ENCODE results near the gene CALHM5. TPM values are rescaled to one million over a fixed set of nuclear protein-coding genes. Genes with fewer than 3 reads are reported as not detected.

CALHM5 gene
- total RNA-seq, 1 donor from 2014 or later, result 2.2 TPM

DNA sequence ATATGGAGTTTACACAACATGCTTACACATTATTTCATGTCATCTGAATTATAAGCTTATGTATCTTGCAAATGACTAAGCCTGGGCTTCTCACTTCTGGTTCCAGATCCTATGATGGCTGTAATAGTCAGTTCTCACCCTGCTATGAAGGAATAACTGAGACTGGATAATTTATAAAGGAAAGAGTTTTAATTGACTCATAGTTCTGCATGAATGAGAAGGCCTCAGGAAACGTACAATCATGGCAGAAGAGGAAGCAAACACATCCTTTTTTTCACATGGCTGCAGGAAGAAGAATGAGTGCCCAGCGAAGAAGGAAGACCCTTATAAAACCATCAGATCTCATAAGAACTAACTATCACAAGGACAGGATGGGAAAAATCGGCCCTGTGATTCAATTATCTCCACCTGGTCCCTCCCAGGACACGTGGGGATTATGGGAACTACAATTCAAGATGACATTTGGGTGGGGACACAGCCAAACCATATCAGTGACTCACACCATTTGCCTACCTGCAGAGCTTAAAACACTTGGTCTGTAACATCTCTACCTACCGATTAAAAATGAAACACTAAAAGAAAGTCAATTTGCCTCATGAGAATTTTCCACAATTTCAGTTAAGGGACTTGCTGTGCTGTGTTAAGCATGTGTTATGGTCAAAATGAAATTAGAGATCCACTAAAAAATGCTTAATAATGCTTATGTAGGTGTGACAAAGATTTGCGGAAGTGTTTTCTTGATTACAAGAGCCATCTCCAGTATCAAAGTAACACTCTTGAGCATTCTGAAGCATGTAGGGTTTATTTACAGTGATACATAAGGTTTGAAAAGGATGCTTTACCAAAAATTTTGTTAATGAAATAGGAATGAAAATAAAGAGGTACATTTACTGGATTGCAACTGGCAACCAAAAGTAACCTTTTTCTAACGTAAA, 57.6 kb downstream of the CALHM5 start:
- Histone ChIP-seq H3K9me3 (no peaks in the 10 kb centered on the region), H3K27ac (no peak overlapping the region), H3K36me3 (no peaks in the 10 kb centered on the region), H3K4me3 (no peak overlapping the region), H3K27me3 (no peaks in the 10 kb centered on the region), H3K4me1 (peaks cover 35% of the 10 kb centered on the region)
- DNase-seq (ENCODE audit: extremely low spot score in 2 of 2), result no peak
- intact Hi-C loops (cut with DNase I), result no loop called here
- no peak for TF ChIP-seq POLR2A (IDR thresholded peaks at IDR 0.05)
- TF ChIP-seq, protein P1, sequence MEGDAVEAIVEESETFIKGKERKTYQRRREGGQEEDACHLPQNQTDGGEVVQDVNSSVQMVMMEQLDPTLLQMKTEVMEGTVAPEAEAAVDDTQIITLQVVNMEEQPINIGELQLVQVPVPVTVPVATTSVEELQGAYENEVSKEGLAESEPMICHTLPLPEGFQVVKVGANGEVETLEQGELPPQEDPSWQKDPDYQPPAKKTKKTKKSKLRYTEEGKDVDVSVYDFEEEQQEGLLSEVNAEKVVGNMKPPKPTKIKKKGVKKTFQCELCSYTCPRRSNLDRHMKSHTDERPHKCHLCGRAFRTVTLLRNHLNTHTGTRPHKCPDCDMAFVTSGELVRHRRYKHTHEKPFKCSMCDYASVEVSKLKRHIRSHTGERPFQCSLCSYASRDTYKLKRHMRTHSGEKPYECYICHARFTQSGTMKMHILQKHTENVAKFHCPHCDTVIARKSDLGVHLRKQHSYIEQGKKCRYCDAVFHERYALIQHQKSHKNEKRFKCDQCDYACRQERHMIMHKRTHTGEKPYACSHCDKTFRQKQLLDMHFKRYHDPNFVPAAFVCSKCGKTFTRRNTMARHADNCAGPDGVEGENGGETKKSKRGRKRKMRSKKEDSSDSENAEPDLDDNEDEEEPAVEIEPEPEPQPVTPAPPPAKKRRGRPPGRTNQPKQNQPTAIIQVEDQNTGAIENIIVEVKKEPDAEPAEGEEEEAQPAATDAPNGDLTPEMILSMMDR (IDR thresholded peaks at IDR 0.05), result no peak
- TF ChIP-seq POLR2AphosphoS5 (IDR thresholded peaks at IDR 0.05; ENCODE audit: insufficient read depth in 1 of 2, low read depth in 1 of 2), result no peak

DNA sequence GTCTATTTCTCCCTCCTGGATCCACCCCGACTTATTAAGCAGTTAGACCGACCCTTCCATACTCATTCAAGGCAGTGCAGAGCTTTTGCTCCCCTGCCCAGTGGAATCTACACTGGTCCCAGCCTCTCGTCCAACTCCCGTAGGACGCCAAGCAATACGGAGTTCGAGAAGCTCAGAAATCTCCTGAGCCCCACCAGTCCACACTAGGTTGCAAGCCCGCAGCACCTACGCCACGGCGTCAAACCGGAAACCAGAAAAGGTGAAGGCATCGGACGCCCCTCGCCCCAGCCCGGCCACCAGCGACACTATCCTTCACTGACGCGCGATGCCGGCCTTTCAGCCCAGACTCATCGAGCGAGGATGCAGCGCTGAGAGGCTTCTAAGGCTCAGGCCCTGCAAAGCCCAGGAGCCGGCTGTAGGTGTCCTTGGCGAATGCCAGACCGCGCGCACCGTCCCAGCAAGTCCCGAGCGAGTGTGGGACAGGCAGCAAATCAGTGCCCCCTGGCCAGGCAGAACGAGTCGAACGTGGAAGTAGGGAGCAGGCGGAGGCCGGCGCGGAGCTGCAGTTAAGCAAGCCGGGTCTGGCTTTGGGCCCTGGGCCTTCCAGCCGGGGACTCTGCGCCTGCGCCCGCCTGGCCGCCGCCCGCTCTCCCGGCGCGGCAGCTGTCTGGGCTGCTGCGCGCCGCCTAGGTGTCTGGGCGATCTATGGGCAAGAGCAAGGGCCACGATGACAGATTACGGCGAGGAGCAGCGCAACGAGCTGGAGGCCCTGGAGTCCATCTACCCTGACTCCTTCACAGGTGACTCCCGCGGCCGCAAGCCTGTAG, 59.6 kb downstream of the CALHM5 start, which contains the start of gene RWDD1:
Gene RWDD1, plus strand, starts transcription at position 649 of the 827 bp plus-strand sequence. Its CDS starts 79 bp downstream, at position 728.
- DNase-seq (ENCODE audit: extremely low spot score in 2 of 2), result peak; percentile 98 to 99
- TF ChIP-seq, protein P1 (IDR thresholded peaks at IDR 0.05), result peak in 1 of 3 experiments; percentile 26
- peak in 1 of 2 donors; percentile 47 for TF ChIP-seq POLR2A (IDR thresholded peaks at IDR 0.05)
- TF ChIP-seq POLR2AphosphoS5 (IDR thresholded peaks at IDR 0.05; ENCODE audit: insufficient read depth in 1 of 2, low read depth in 1 of 2), result peak; percentile 77 to 90
- intact Hi-C loops (cut with DNase I), result no loop called here
- no peaks in the 10 kb centered on the region for H3K9me3 ChIP-seq
- H3K36me3 ChIP-seq, result peaks cover 0 to 6% of the 10 kb centered on the region in 2 donors
- H3K4me3 ChIP-seq, result peak within 1 kb of the TSS; percentile 93 to 94
- peaks cover 35% of the 10 kb centered on the region for H3K4me1 ChIP-seq
- H3K27ac ChIP-seq, result peak within 1 kb of the TSS; percentile 89
- no peaks in the 10 kb centered on the region for H3K27me3 ChIP-seq

- TF ChIP-seq, protein P1 (IDR thresholded peaks at IDR 0.05), result no peak
- no peak for TF ChIP-seq POLR2A (IDR thresholded peaks at IDR 0.05)
- no peak for TF ChIP-seq POLR2AphosphoS5 (IDR thresholded peaks at IDR 0.05; ENCODE audit: insufficient read depth in 1 of 2, low read depth in 1 of 2)
- Histone ChIP-seq H3K27me3 (no peaks in the 10 kb centered on the region), H3K4me3 (peak overlapping the region; percentile 93 to 94), H3K4me1 (peaks cover 35% of the 10 kb centered on the region), H3K36me3 (peaks cover 0 to 6% of the 10 kb centered on the region in 2 donors), H3K27ac (peak overlapping the region; percentile 89), H3K9me3 (no peaks in the 10 kb centered on the region)
- intact Hi-C loops (cut with DNase I), result no loop called here
- DNase-seq (ENCODE audit: extremely low spot score in 2 of 2), result no peak
Measured at GRCh38 chr6:116571683-116572000, 60.2 kb downstream of the CALHM5 start.

DNA sequence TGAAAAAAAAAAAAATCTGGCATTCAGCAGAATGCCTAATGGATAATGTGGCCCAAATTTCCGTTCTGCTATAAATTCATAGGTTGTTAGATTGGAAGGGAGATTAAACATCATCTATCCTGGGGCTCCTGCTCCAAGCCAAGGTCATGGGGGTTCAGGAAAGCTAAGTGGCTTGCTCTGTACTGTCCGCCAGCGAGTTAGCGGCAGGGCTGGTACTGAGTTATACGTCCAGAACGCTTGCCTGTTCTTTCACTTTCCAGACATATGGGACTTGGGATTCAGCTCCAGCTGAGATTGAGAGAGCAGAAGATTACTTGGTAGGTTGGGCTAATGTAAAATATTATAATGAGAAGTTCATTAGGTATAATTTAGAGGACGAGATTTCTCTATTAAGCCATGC, 60.7 kb downstream of the CALHM5 start:
- intact Hi-C loops (cut with DNase I), result no loop called here
- H3K4me3 ChIP-seq, result peak overlapping the region; percentile 93 to 94
- TF ChIP-seq POLR2A (IDR thresholded peaks at IDR 0.05), result no peak
- TF ChIP-seq, protein P1 (IDR thresholded peaks at IDR 0.05), result no peak
- TF ChIP-seq POLR2AphosphoS5 (IDR thresholded peaks at IDR 0.05; ENCODE audit: insufficient read depth in 1 of 2, low read depth in 1 of 2), result no peak
- H3K9me3 ChIP-seq, result no peaks in the 10 kb centered on the region
- H3K27ac ChIP-seq, result peak overlapping the region; percentile 89
- H3K36me3 ChIP-seq, result peaks cover 0 to 6% of the 10 kb centered on the region in 2 donors
- H3K27me3 ChIP-seq, result no peaks in the 10 kb centered on the region
- H3K4me1 ChIP-seq, result peaks cover 35% of the 10 kb centered on the region
- no peak for DNase-seq (ENCODE audit: extremely low spot score in 2 of 2)

Other genes starting within 250 kb of the CALHM5 start
- gene TSPYL1, start 231.7 kb upstream of the CALHM5 start, total RNA-seq, result 41.0 TPM
- gene DSE, start 140.7 kb upstream of the CALHM5 start, total RNA-seq, result 33.1 TPM
- not detected for gene CALHM6, start 50.3 kb upstream of the CALHM5 start, total RNA-seq
- gene TRAPPC3L, start 34.0 kb downstream of the CALHM5 start, total RNA-seq, result not detected
- gene CALHM4, start 42.1 kb downstream of the CALHM5 start, total RNA-seq, result not detected
- gene RWDD1, start 59.9 kb downstream of the CALHM5 start, total RNA-seq, result 37.8 TPM
- not detected for gene RSPH4A, start 104.8 kb downstream of the CALHM5 start, total RNA-seq
- gene ZUP1, start 157.1 kb downstream of the CALHM5 start, total RNA-seq, result 13.0 TPM
- gene KPNA5, start 169.6 kb downstream of the CALHM5 start, total RNA-seq, result 7.9 TPM

Data from vagina (tissue), 2 donors.